ENCODE data around the gene MCTP1. TPM values are rescaled to one million over a fixed set of nuclear protein-coding genes. Genes with fewer than 3 reads are reported as not detected.

MCTP1 gene
- total RNA-seq, 1 experiment from 2014 or later, result 25.8 TPM

GRCh38 chr5:95080441-95080840, 204.5 kb downstream of the MCTP1 start:
- Histone ChIP-seq H3K4me1 (ENCODE audit: insufficient read depth, low read length, poor library complexity, severe bottlenecking) (peaks cover 31% of the 10 kb centered on the region), H3K27ac (ENCODE audit: low read depth, low read length, poor library complexity, severe bottlenecking) (peak overlapping the region; percentile 68), H3K4me3 (ENCODE audit: low read depth, low read length, poor library complexity, severe bottlenecking) (peak overlapping the region; percentile 44), H3K9me3 (ENCODE audit: low read depth, low read length, poor library complexity, severe bottlenecking) (no peaks in the 10 kb centered on the region), H3K27me3 (replicated peaks; ENCODE audit: insufficient read depth, low read depth, low read length, poor library complexity) (no peaks in the 10 kb centered on the region), H3K36me3 (ENCODE audit: insufficient read depth, low read length, poor library complexity, severe bottlenecking) (no peaks in the 10 kb centered on the region)
- POLR2A ChIA-PET (ENCODE audit: low non-redundant PET), result interaction anchor here (0.6 kb wide), 1 partner anchor 67 kb away, joined by 3 read pairs; no protein-coding TSS in a partner anchor
- DNase-seq (ENCODE audit: low spot score), result no peak
- no TSS peak for BruUV-seq (replicated peaks)
- intact Hi-C loops (cut with micrococcal nuclease; ENCODE audit: unreplicated experiment), result loop anchor here (2.0 kb wide), 1 partner anchor 112 kb away; no protein-coding TSS in a partner anchor
- CTCF ChIA-PET, result interaction anchor here (1.5 kb wide), 1 partner anchor 112 kb away, joined by 3 read pairs; no protein-coding TSS in a partner anchor
- TF ChIP-seq CTCF (conservative IDR thresholded peaks at IDR 0.05; ENCODE audit: low read depth, low read length) (no peak), EZH2 (IDR thresholded peaks at IDR 0.05; ENCODE audit: borderline replicate concordance, low read depth, low read length, poor library complexity, severe bottlenecking) (no peak)

- no TSS peak for BruUV-seq (replicated peaks)
- no peaks in the 10 kb centered on the region for H3K36me3 ChIP-seq (ENCODE audit: insufficient read depth, low read length, poor library complexity, severe bottlenecking)
- ChIA-PET CTCF (no interaction called here), POLR2A (ENCODE audit: low non-redundant PET) (no interaction called here)
- peak overlapping the region; percentile 68 for H3K27ac ChIP-seq (ENCODE audit: low read depth, low read length, poor library complexity, severe bottlenecking)
- intact Hi-C loops (cut with micrococcal nuclease; ENCODE audit: unreplicated experiment), result loop anchor here (2.0 kb wide), 1 partner anchor 111 kb away; no protein-coding TSS in a partner anchor
- DNase-seq (ENCODE audit: low spot score), result no peak
- no peaks in the 10 kb centered on the region for H3K27me3 ChIP-seq (replicated peaks; ENCODE audit: insufficient read depth, low read depth, low read length, poor library complexity)
- H3K4me3 ChIP-seq (ENCODE audit: low read depth, low read length, poor library complexity, severe bottlenecking), result peak overlapping the region; percentile 44
- peaks cover 35% of the 10 kb centered on the region for H3K4me1 ChIP-seq (ENCODE audit: insufficient read depth, low read length, poor library complexity, severe bottlenecking)
- no peaks in the 10 kb centered on the region for H3K9me3 ChIP-seq (ENCODE audit: low read depth, low read length, poor library complexity, severe bottlenecking)
- TF ChIP-seq CTCF (conservative IDR thresholded peaks at IDR 0.05; ENCODE audit: low read depth, low read length) (no peak), EZH2 (IDR thresholded peaks at IDR 0.05; ENCODE audit: borderline replicate concordance, low read depth, low read length, poor library complexity, severe bottlenecking) (no peak)
Observed at GRCh38 chr5:95080030-95080429, 204.9 kb downstream of the MCTP1 start.

- TF ChIP-seq EZH2 (IDR thresholded peaks at IDR 0.05; ENCODE audit: borderline replicate concordance, low read depth, low read length, poor library complexity, severe bottlenecking) (no peak), CTCF (conservative IDR thresholded peaks at IDR 0.05; ENCODE audit: low read depth, low read length) (no peak)
- BruUV-seq (replicated peaks), result no TSS peak
- H3K9me3 ChIP-seq (ENCODE audit: low read depth, low read length, poor library complexity, severe bottlenecking), result no peaks in the 10 kb centered on the region
Observed at GRCh38 chr5:95078868-95079267, 206.0 kb downstream of the MCTP1 start.

More at GRCh38 chr5:95078868-95079267, 206.0 kb downstream of the MCTP1 start:
- Histone ChIP-seq H3K27ac (ENCODE audit: low read depth, low read length, poor library complexity, severe bottlenecking) (no peak overlapping the region), H3K4me3 (ENCODE audit: low read depth, low read length, poor library complexity, severe bottlenecking) (no peak overlapping the region), H3K27me3 (replicated peaks; ENCODE audit: insufficient read depth, low read depth, low read length, poor library complexity) (no peaks in the 10 kb centered on the region), H3K4me1 (ENCODE audit: insufficient read depth, low read length, poor library complexity, severe bottlenecking) (peaks cover 35% of the 10 kb centered on the region), H3K36me3 (ENCODE audit: insufficient read depth, low read length, poor library complexity, severe bottlenecking) (no peaks in the 10 kb centered on the region)
- DNase-seq (ENCODE audit: low spot score), result no peak
- ChIA-PET POLR2A (ENCODE audit: low non-redundant PET) (interaction anchor here (0.6 kb wide), 1 partner anchor 98 kb away, joined by 5 read pairs; no protein-coding TSS in a partner anchor), CTCF (no interaction called here)
- intact Hi-C loops (cut with micrococcal nuclease; ENCODE audit: unreplicated experiment), result no loop called here
